Ascending aorta (tissue), 2 donors: Measurements from ENCODE around the gene ITM2A. TPM values are rescaled to one million over a fixed set of nuclear protein-coding genes. Genes with fewer than 3 reads are reported as not detected.

ENCODE experiments used
- DNase-seq, 2 donors: peaks; one replicate each; pipeline ENCODE4 v3.0.0-alpha.2; 2019; ENCODE audit warnings: low spot score in 2 of 2
- H3K27ac ChIP-seq, 2 donors: fragments of 200-600 bp; sonication (generic); one replicate each; pipeline ENCODE4 v1.5.1; 2016 to 2017; ENCODE audit warnings: mild to moderate bottlenecking in 1 of 2
- H3K27me3 ChIP-seq: fragments of 200-600 bp; sonication (generic); one replicate; pipeline ENCODE4 v1.5.1; 2017
- H3K36me3 ChIP-seq, 2 donors: fragments of 200-600 bp; sonication (generic); one replicate each; pipeline ENCODE4 v1.5.1; 2016
- H3K4me1 ChIP-seq, 2 donors: fragments of 200-600 bp; sonication (generic); one replicate each; pipeline ENCODE4 v1.5.1; 2016 to 2017; ENCODE audit warnings: mild to moderate bottlenecking in 1 of 2
- H3K4me3 ChIP-seq, 2 donors: fragments of 200-600 bp; sonication (generic); one replicate each; pipeline ENCODE4 v1.5.1; 2016 to 2017; ENCODE audit warnings: mild to moderate bottlenecking in 1 of 2
- H3K9me3 ChIP-seq, 2 donors: fragments of 200-600 bp; sonication (generic); one replicate each; pipeline ENCODE4 v1.5.1; 2016
- intact Hi-C: fragments of 100-400 bp; cut with DNase I; formaldehyde crosslinking; loops from one replicate; pipeline ENCODE4 v1.15.1; 2023
- total RNA-seq: library from RNA; depleted of rRNA; stranded (reverse); fragments of >200 nt; gene quantifications from one replicate; pipeline ENCODE4 v1.1.0, GENCODE V29; 2016
- TF ChIP-seq, protein P1 (sequence below), 3 experiments: fragments of 200-600 bp in 2 of 3; fragments of 450-650 bp in 1 of 3; sonication (generic) in 2 of 3; IDR thresholded peaks; one replicate each; pipeline ENCODE4 v1.5.1; 2016 to 2019; ENCODE audit warnings: antibody characterized with exemption in 3 of 3, mild to moderate bottlenecking in 1 of 3, moderate library complexity in 1 of 3

ITM2A gene
- total RNA-seq, 1 donor from 2014 or later: 20.4 TPM

DNA sequence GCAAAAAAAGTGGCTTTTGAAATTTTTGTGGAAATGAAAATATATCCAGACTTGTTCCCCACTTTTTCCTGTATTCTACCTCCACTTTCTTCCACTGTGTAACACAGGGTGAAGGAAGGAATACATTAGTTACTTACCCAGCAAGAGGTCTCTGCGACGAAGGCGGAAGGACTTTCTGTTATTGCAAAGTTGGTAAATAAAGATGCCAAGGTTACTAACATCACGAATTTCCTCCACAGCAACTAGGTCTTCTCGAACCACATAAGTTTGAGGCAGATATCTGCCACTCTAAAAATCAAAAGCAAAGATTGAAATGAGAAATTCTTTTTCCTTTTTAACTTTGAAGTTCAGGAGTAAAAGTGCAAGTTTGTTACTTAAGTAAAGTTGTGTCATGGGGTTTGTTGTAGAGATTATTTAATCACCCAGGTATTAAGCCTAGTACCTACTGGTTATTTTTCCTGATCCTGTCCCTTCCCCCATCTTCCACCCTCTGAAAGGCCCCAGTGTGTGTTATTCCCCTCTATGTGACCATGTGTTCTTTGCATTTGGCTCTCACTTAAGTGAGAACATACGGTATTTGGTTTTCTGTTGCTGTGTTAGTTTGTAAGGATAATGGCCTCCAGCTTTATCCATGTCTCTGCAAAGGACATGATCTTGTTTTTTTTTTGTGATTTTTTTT is 5.8 kb downstream of the ITM2A start:
- DNase-seq: no peak
- Histone ChIP-seq H3K4me3 (no peak overlapping the region), H3K27me3 (no peaks in the 10 kb centered on the region), H3K36me3 (no peaks in the 10 kb centered on the region), H3K9me3 (no peaks in the 10 kb centered on the region), H3K27ac (no peak overlapping the region), H3K4me1 (no peaks in the 10 kb centered on the region)
- intact Hi-C loops: no loop called here
- TF ChIP-seq, protein P1, sequence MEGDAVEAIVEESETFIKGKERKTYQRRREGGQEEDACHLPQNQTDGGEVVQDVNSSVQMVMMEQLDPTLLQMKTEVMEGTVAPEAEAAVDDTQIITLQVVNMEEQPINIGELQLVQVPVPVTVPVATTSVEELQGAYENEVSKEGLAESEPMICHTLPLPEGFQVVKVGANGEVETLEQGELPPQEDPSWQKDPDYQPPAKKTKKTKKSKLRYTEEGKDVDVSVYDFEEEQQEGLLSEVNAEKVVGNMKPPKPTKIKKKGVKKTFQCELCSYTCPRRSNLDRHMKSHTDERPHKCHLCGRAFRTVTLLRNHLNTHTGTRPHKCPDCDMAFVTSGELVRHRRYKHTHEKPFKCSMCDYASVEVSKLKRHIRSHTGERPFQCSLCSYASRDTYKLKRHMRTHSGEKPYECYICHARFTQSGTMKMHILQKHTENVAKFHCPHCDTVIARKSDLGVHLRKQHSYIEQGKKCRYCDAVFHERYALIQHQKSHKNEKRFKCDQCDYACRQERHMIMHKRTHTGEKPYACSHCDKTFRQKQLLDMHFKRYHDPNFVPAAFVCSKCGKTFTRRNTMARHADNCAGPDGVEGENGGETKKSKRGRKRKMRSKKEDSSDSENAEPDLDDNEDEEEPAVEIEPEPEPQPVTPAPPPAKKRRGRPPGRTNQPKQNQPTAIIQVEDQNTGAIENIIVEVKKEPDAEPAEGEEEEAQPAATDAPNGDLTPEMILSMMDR (IDR thresholded peaks at IDR 0.05): no peak

DNA sequence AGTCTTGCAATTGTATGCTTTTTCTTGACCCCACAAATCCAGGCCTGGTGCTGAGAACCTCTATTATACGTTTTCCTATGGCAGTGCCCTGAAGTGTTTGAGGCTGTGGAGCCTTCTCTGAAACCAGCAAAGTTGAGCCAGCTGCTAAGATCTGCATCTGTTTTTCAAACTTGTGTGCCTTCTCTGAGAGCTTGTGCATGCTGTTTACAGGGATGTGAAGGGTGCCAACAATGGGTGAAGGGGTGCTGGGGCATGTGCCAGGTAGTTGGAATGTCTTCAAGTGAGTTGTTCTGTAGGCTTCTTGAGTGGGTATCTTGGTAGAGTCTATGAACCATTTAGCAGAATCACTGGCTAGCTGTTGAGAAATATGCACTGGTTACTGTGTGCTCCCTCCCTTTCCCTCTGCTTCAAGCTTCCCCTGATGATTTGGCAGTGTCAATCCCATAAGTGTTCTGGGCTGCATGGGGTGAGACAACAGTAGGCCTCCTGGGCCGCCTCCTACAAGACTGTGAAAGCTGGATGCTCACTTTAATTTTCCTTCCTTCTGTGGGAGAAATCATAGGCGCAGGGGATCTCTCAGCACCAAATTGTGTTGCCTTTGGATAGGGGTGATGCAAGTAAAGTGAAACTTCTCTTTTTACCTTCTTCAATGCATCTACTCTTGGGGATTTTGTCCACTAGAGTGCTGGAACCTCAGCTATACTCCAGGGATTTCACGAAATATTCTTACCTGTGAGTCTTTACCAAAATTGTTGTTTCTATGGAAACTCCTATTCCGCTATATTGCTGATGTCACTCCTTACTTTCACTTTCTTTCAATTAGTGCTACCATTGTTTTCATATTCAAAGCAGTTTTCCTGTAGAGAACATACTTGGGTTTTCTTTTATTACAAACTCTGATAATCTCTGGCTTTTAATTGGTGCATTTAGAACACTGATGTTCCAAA is 30.0 kb downstream of the ITM2A start:
- intact Hi-C loops: no loop called here
- no peaks in the 10 kb centered on the region for H3K4me1 ChIP-seq
- H3K36me3 ChIP-seq: no peaks in the 10 kb centered on the region
- TF ChIP-seq, protein P1 (IDR thresholded peaks at IDR 0.05): no peak
- no peak for DNase-seq
- H3K4me3 ChIP-seq: no peak overlapping the region
- H3K9me3 ChIP-seq: no peaks in the 10 kb centered on the region
- no peak overlapping the region for H3K27ac ChIP-seq
- no peaks in the 10 kb centered on the region for H3K27me3 ChIP-seq

DNA sequence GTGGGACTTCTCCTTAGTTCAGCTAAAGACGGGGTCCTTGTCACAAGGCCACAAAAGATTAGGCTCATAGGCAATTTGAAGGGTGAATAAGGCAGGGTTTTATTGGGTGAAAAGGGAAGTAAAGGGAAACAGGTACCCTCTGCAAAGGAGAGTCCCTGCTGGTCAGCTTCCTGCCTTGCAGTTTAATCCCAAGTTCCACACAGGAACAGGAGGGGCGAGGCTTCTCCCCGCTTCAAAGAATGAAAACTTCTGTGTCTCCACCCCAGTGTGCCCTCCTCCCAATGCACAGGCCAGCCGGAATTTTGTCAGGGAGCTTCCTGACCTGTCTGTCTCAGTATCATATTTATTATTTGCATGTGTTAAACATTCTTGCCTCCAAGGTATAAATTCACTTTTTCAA is 37.1 kb downstream of the ITM2A start:
- TF ChIP-seq, protein P1 (IDR thresholded peaks at IDR 0.05): no peak
- Histone ChIP-seq H3K9me3 (no peaks in the 10 kb centered on the region), H3K36me3 (no peaks in the 10 kb centered on the region), H3K4me3 (no peak overlapping the region), H3K27ac (no peak overlapping the region), H3K27me3 (no peaks in the 10 kb centered on the region), H3K4me1 (no peaks in the 10 kb centered on the region)
- no peak for DNase-seq
- intact Hi-C loops: no loop called here

DNA sequence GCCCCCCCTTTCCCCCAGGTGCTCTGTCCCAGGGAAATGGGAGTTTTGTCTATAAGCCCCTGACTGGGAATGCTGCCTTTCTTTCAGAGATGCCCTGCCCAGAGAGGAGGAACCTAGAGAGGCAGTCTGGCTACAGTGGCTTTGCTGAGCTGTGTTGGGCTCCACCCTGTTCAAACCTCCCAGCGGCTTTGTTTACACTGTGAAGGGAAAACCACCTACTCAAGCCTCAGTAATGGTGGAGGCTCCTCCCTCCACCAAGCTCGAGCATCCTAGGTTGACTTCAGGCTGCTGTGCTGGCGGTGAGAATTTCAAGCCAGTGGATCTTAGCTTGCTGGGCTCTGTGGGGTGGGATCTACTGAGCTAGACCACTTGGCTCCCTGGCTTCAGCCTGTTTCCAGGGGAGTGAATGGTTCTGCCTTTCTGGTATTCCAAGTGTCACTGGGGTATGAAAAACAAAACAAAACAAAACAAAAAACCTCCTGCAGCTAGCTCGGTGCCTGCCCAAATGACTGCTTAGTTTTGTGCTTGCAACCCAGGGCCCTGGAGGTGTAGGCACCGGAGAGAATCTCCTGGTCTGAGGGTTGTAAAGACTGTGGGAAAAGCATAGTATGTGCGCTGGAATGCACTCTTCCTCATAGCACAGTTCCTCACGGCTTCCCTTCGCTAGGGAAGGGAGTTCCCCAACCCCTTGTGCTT is 41.7 kb downstream of the ITM2A start:
- no peaks in the 10 kb centered on the region for H3K4me1 ChIP-seq
- intact Hi-C loops: no loop called here
- TF ChIP-seq, protein P1 (IDR thresholded peaks at IDR 0.05): no peak
- no peak overlapping the region for H3K27ac ChIP-seq
- no peaks in the 10 kb centered on the region for H3K9me3 ChIP-seq
- H3K36me3 ChIP-seq: no peaks in the 10 kb centered on the region
- no peak overlapping the region for H3K4me3 ChIP-seq
- no peak for DNase-seq
- no peaks in the 10 kb centered on the region for H3K27me3 ChIP-seq

Other genes with a start within 250 kb of the ITM2A start
- not detected for gene GPR174, start 222.6 kb downstream of the ITM2A start, total RNA-seq